CD14-positive monocyte (primary cell): ENCODE results near the gene ANKRD17. TPM values are rescaled to one million over a fixed set of nuclear protein-coding genes. Genes with fewer than 3 reads are reported as not detected.

Experiments
- DNase-seq, 3 donors: peaks; one replicate each; pipeline ENCODE4 v3.0.0-alpha.2; 2011 to 2022
- H2AFZ ChIP-seq: 2 replicates; pipeline ENCODE4 v1.6.0; 2012; ENCODE audit warnings: mild to moderate bottlenecking, low read depth, low read length, inconsistent platforms; ENCODE audit not compliant: insufficient read depth, poor library complexity, severe bottlenecking
- H3K27ac ChIP-seq, 2 donors: 1 replicate in 1 of 2; 2 replicates in 1 of 2; pipeline ENCODE4 v1.5.1; 2012 to 2013; ENCODE audit warnings: low read length in 2 of 2, control low read depth in 1 of 2, inconsistent platforms in 1 of 2, low read depth in 1 of 2, mild to moderate bottlenecking in 1 of 2
- H3K27me3 ChIP-seq, 2 donors: one replicate each; pipeline versions ENCODE4 v1.6.0 to v1.6.1; 2011 to 2013; ENCODE audit warnings: low read length in 2 of 2; ENCODE audit not compliant: control insufficient read depth in 2 of 2, insufficient read depth in 2 of 2
- H3K36me3 ChIP-seq, 2 donors: replicated peaks in 1 of 2; 1 replicate in 1 of 2; 2 replicates in 1 of 2; pipeline versions ENCODE4 v1.5.1 to v1.6.1; 2012 to 2013; ENCODE audit warnings: low read length in 2 of 2, control low read depth in 1 of 2, inconsistent platforms in 1 of 2, mild to moderate bottlenecking in 1 of 2; ENCODE audit not compliant: insufficient read depth in 2 of 2, control insufficient read depth in 1 of 2
- H3K4me1 ChIP-seq, 2 donors: 1 replicate in 1 of 2; 2 replicates in 1 of 2; pipeline versions ENCODE4 v1.5.1 to v1.6.1; 2012 to 2013; ENCODE audit warnings: low read length in 2 of 2, control low read depth in 1 of 2, inconsistent platforms in 1 of 2, mild to moderate bottlenecking in 1 of 2, moderate library complexity in 1 of 2; ENCODE audit not compliant: insufficient read depth in 2 of 2, control insufficient read depth in 1 of 2
- H3K4me2 ChIP-seq: replicated peaks from 2 replicates; pipeline ENCODE3; 2012; ENCODE audit warnings: low read length, moderate library complexity, mild to moderate bottlenecking; ENCODE audit not compliant: poor library complexity, severe bottlenecking; ENCODE audit errors: extremely low read depth
- H3K4me3 ChIP-seq, 3 experiments: fragments of 200-600 bp in 1 of 3; sonication (generic) in 1 of 3; replicated peaks in 1 of 3; 1 replicate in 2 of 3; 2 replicates in 1 of 3; pipeline ENCODE4 v1.5.1; 2011 to 2013; ENCODE audit warnings: low read length in 3 of 3, mild to moderate bottlenecking in 3 of 3, control low read depth in 2 of 3, low read depth in 2 of 3, inconsistent platforms in 1 of 3, moderate library complexity in 1 of 3
- H3K79me2 ChIP-seq: 2 replicates; pipeline ENCODE4 v1.6.0; 2012; ENCODE audit warnings: mild to moderate bottlenecking, control low read depth, inconsistent platforms, low read length, moderate library complexity; ENCODE audit not compliant: insufficient read depth
- H3K9ac ChIP-seq: 2 replicates; pipeline ENCODE4 v1.6.0; 2017; ENCODE audit warnings: low read length, mild to moderate bottlenecking; ENCODE audit not compliant: insufficient read depth, poor library complexity, severe bottlenecking
- H3K9me3 ChIP-seq, 2 donors: replicated peaks in 1 of 2; 1 replicate in 1 of 2; 2 replicates in 1 of 2; pipeline versions ENCODE4 v1.5.1 to v1.6.1; 2012 to 2013; ENCODE audit warnings: low read length in 2 of 2, control low read depth in 1 of 2; ENCODE audit not compliant: control insufficient read depth in 1 of 2, insufficient read depth in 1 of 2
- H4K20me1 ChIP-seq: 2 replicates; pipeline ENCODE4 v1.6.0; 2012; ENCODE audit warnings: mild to moderate bottlenecking, low read length, control low read depth, moderate library complexity; ENCODE audit not compliant: insufficient read depth
- H3K27ac Mint-ChIP-seq, 7 donors: one replicate each; pipeline ENCODE4 v1.8.0; 2020; ENCODE audit warnings: mild to moderate bottlenecking in 7 of 7, mixed read lengths in 7 of 7, moderate library complexity in 6 of 7, inconsistent platforms in 2 of 7
- H3K27me3 Mint-ChIP-seq, 3 donors: one replicate each; pipeline ENCODE4 v1.8.0; 2021 to 2022; ENCODE audit warnings: low read depth in 3 of 3, mild to moderate bottlenecking in 3 of 3, mixed read lengths in 3 of 3, moderate library complexity in 3 of 3, inconsistent platforms in 1 of 3
- H3K36me3 Mint-ChIP-seq, 2 donors: one replicate each; pipeline ENCODE4 v1.8.0; 2020; ENCODE audit warnings: mixed read lengths in 2 of 2, inconsistent platforms in 1 of 2, mild to moderate bottlenecking in 1 of 2
- H3K4me1 Mint-ChIP-seq: one replicate; pipeline ENCODE4 v1.8.0; 2020; ENCODE audit warnings: mild to moderate bottlenecking, mixed read lengths
- H3K4me3 Mint-ChIP-seq, 2 donors: one replicate each; pipeline ENCODE4 v1.8.0; 2020; ENCODE audit warnings: mild to moderate bottlenecking in 2 of 2, mixed read lengths in 2 of 2, moderate library complexity in 1 of 2
- H3K9me3 Mint-ChIP-seq, 7 donors: one replicate each; pipeline ENCODE4 v1.8.0; 2020 to 2022; ENCODE audit warnings: mixed read lengths in 7 of 7, mild to moderate bottlenecking in 6 of 7, moderate library complexity in 6 of 7, inconsistent platforms in 2 of 7
- CTCF ChIP-seq: fragments of 200-600 bp; IDR thresholded peaks from one replicate; pipeline ENCODE4 v1.8.0; 2022; ENCODE audit warnings: antibody characterized with exemption, mild to moderate bottlenecking
- WGBS: methylation state at CpG from one replicate; pipeline ENCODE4 v1.1.5; 2013; ENCODE audit warnings: missing lambda C conversion rate; ENCODE audit not compliant: insufficient coverage; 5-methylcytosine and 5-hydroxymethylcytosine counted together
- intact Hi-C, 2 donors: fragments of 100-400 bp; cut with micrococcal nuclease; formaldehyde crosslinking; loops; one replicate each; pipeline versions ENCODE4 v1.15.0 to v1.15.1; 2023
- polyA plus RNA-seq, 3 donors: library from polyadenylated mRNA; depleted of rRNA in 1 of 3; unstranded in 2 of 3; stranded (reverse) in 1 of 3; fragments of 300-500 nt in 2 of 3; fragments of >200 nt in 1 of 3; fragmentation: Illumina TruSeq in 2 of 3; gene quantifications; 1 replicate in 2 of 3; 2 replicates in 1 of 3; pipeline ENCODE4 v1.2.3, GENCODE V29; 2012 to 2021

ANKRD17 gene
- polyA plus RNA-seq, 3 donors, result 5.3 to 18.9 (median 9.0) TPM

- no peak overlapping the region for H3K4me2 ChIP-seq
- no peaks in the 10 kb centered on the region for H3K9me3 ChIP-seq
- Mint-ChIP-seq H3K27me3 (no peaks in the 10 kb centered on the region), H3K4me3 (no peak overlapping the region), H3K27ac (no peak overlapping the region), H3K9me3 (no peaks in the 10 kb centered on the region), H3K36me3 (peaks cover 51 to 67% of the 10 kb centered on the region in 2 donors), H3K4me1 (no peaks in the 10 kb centered on the region)
- peaks cover 62 to 85% of the 10 kb centered on the region in 2 donors for H3K36me3 ChIP-seq
- peaks cover 5% of the 10 kb centered on the region for H4K20me1 ChIP-seq
- no peaks in the 10 kb centered on the region for H3K27me3 ChIP-seq
- H3K9ac ChIP-seq, result no peak overlapping the region
- no peaks in the 10 kb centered on the region for H3K79me2 ChIP-seq
- DNase-seq, result peak in 1 of 3 donors; percentile 6
- H3K4me3 ChIP-seq, result no peak overlapping the region
- intact Hi-C loops, result no loop called here
- TF ChIP-seq CTCF, result no peak
- H3K27ac ChIP-seq, result no peak overlapping the region
- WGBS, result no CpG with 5 or more reads among the region's 3 CpGs
- H3K4me1 ChIP-seq, result no peaks in the 10 kb centered on the region
- no peak overlapping the region for H2AFZ ChIP-seq
Observed at GRCh38 chr4:73127839-73128453, 130.7 kb downstream of the ANKRD17 start.

GRCh38 chr4:73109493-73109892 is 149.1 kb downstream of the ANKRD17 start:
- no peak overlapping the region for H3K4me2 ChIP-seq
- no peak for TF ChIP-seq CTCF

More at GRCh38 chr4:73109493-73109892, 149.1 kb downstream of the ANKRD17 start:
- no peaks in the 10 kb centered on the region for H3K9me3 ChIP-seq
- no peak for DNase-seq
- Mint-ChIP-seq H3K36me3 (peaks cover 34 to 36% of the 10 kb centered on the region in 2 donors), H3K27me3 (no peaks in the 10 kb centered on the region), H3K4me1 (no peaks in the 10 kb centered on the region), H3K9me3 (no peaks in the 10 kb centered on the region), H3K27ac (no peak overlapping the region), H3K4me3 (no peak overlapping the region)
- H3K27ac ChIP-seq, result no peak overlapping the region
- no peaks in the 10 kb centered on the region for H3K4me1 ChIP-seq
- 100% methylated on average over 4 of the region's 4 CpGs for WGBS
- no peaks in the 10 kb centered on the region for H4K20me1 ChIP-seq
- no peak overlapping the region for H3K9ac ChIP-seq
- no peak overlapping the region for H2AFZ ChIP-seq
- no peak overlapping the region for H3K4me3 ChIP-seq
- H3K79me2 ChIP-seq, result no peaks in the 10 kb centered on the region
- peaks cover 54 to 93% of the 10 kb centered on the region in 2 donors for H3K36me3 ChIP-seq
- intact Hi-C loops, result no loop called here
- no peaks in the 10 kb centered on the region for H3K27me3 ChIP-seq
